ENCODE data around the gene CPA2.
A peak's percentile ranks its signal among the peaks of the same experiment; 100 is the strongest.

The CPA2 gene

DNA sequence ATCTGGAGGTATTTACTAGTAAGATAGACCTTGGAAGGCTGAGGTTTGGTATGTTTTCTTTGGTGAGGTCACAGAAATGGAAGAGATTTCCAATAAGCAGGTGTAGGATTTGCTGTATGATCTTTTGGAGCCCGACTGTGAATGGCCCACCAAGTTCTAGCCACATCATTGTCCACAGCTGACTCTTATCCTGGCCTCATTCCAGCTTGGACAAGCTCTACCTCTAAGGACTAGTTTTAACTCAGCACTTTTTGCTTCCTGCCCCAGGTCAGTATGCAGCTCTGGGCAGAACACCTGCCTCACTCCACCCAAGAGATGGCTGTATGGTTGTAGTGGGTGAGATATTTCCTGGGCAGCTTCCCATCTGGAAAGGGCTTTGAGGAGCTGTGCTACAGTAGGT, 20.2 kb downstream of the CPA2 start:
- no peak for DNase-seq

DNA sequence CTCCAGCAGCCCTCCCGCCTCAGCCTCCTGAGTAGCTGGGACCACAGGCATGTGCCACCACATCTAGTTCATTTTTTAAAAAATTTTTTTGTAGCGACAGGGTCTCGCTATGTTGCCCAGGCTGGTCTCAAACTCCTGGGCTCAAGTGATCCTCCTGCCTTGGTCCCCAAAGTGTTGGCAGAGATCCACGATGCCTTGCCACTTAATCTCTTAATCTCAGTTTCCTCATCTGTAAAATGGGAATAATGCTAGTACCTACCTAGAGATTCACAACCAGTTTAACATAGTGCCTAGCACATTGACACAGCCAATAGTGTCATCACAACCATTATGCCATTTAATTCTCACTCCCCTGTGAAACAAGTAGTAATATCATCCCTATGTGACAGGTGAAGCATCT, 21.5 kb downstream of the CPA2 start:
- DNase-seq = no peak

DNA sequence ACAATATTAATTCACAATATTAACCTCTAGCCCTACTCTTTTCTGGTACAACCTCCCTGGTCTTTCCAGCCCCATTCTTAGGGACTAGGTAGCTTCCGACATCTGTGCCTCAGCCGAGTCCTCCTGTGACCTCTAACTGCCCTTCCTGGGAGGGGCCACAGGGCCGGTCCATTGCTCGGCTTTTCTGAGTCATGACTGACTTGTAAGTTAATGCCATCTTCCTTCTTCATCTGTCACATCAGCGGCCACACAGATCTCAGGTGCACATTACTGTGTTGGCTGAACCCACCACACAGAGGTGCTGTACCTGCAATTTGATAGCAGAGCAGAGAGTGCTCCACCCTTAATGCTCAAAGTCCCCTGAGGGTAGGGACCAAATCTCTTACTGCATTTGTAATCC, 22.2 kb downstream of the CPA2 start:
- no peak for DNase-seq

GRCh38 chr7:130289478-130289877, 22.8 kb downstream of the CPA2 start:
- no peak for DNase-seq

GRCh38 chr7:130290745-130291144, 24.1 kb downstream of the CPA2 start:
- DNase-seq = no peak

- no peak for DNase-seq
Observed at GRCh38 chr7:130292682-130293257, 26.1 kb downstream of the CPA2 start, which contains the start of gene CPA4. CPA4 (plus strand) TSS chr7:130293161; CDS start chr7:130293181, 20 bp downstream.

- no peak for DNase-seq
Observed at GRCh38 chr7:130293521-130293920, 26.9 kb downstream of the CPA2 start.

- no peak for DNase-seq
Observed at GRCh38 chr7:130294314-130294713, 27.7 kb downstream of the CPA2 start.

GRCh38 chr7:130296221-130296951, 29.7 kb downstream of the CPA2 start:
- no peak for DNase-seq

DNA sequence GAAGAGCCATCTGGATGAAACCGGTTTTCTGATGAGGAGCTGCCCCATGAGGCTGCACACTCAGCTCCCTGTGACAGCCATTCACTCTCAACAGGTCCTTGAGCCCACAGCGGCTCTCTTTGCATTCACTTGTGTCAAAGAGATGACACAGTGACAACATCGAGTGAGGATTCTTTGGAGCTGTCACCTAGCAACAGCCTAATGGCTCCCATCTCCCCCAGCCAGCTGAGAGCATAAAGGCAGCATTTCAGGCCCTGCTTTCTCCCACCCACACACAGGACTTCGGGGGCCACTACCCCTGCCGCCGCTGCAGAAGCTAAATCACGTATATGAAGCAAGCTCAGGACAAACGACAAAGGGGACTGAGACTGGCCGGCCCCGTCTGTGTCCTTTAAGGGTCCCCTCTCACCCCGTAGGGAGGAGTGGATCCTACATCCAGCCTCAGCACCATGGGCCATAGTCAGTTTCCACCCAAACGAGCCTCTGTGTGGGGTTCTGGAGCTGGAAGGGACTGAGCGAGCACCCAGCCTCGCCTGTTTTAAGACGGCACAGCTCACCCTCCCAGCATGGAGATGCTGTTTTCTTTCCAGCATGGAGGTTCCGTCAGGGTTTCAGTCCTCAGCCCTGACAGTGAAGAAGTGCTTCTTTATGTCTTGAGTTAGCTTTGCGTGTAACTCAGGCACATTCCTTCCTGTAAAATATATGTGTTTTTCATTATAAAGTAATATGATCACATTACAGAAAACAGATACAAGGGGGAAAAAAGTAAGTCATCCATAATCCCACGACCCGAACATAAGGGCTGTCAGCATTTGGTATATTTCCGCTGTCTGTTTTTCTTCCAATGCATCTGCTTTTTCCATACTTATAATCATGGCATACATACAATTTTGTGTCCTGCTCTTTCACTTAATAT, 31.2 kb downstream of the CPA2 start:
- DNase-seq = no peak

DNA sequence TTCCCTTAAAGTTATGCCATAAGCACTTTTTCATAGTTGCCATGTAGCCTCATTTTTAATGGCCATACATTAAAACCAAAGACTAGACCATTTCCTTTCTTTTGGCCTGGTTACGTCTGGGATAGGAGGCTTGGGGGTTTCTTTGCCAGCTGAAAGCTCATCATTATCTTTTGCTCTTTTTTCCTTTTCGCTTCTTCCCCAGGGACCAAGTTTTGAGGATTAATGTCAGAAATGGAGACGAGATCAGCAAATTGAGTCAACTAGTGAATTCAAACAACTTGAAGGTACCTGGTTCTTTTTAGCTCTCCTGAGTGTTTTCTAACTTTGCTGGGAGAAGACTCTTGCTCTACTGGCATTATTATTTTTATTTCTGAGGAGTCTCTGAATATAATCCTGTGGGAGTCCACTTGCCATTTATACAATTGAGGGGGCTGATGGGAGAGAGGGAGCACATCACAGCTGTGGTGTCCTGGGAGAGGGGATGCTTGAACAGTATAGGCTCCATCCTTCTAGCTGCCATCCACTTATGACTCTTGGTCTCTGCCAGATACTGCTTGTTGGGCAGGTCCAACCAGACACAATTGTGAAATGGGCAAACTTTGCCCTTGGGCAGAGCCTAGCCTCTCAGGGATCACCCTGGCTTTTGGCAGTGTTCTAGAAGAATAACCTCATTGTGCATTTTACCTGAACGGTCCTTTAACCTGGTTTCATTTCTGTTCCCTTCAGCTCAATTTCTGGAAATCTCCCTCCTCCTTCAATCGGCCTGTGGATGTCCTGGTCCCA, 32.1 kb downstream of the CPA2 start:
- DNase-seq = no peak

GRCh38 chr7:130299866-130300265, 33.2 kb downstream of the CPA2 start:
- no peak for DNase-seq

- DNase-seq = no peak
Observed at GRCh38 chr7:130301501-130302020, 34.9 kb downstream of the CPA2 start.

DNA sequence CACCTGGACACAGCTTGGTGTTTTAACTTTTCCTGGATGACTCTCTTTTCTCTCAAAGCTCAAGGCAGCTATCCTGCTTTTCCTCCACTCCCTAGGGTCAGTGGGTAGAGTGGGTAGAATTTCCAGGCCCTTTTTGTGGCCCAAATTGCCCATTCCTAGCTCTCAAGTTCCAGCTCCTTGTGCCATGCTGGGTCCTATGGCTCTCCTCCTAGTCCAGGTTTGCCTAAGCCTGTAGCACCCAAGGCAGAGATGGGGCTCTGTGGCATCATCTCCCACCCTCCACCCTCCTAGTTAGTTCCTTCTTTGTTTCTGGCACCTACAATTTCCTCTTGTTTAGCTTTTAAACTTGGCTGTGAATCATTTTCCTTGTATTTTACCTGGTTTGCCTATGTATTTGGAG, 36.0 kb downstream of the CPA2 start:
- no peak for DNase-seq

- DNase-seq = no peak
Observed at GRCh38 chr7:130303127-130303526, 36.5 kb downstream of the CPA2 start.

- no peak for DNase-seq
Observed at GRCh38 chr7:130303551-130303950, 36.9 kb downstream of the CPA2 start.

DNA sequence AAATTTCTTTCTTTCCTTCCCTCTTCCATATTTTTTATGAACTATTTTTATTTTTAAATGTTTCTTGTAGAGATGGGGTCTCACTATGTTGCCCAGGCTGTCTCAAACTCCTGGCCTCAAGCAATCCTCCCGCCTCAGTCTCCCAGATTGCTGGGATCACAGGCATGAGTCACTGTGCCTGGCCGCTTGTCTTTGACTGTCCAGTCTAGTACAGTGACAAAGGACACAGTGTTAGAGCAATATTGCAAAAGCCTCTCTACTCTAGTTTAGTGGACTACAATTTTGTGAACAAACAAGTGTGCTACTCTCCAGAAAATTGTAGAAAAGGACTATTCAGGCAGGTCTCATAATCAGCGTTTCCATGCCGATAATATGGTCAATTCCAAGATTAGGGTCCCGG, 37.3 kb downstream of the CPA2 start:
- DNase-seq = no peak

DNA sequence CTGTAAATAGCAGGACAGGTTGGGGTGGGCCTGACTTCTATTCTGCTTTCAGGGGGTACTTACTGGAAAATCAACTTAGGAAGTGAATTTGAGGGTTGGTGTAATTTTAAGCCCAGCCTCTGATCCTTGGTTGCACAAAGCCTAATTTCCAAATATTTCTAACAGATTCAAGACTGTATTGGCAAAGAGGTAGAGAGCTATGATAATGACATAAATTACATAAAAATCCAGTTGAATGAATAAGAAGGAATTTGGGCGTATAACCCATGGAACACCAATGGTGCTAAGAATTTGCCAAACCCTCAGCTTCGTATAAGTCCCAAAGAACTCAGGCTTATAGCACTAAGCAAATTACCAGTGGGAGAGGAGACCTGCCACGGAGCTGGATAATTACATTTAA, 38.2 kb downstream of the CPA2 start:
- DNase-seq = no peak

DNA sequence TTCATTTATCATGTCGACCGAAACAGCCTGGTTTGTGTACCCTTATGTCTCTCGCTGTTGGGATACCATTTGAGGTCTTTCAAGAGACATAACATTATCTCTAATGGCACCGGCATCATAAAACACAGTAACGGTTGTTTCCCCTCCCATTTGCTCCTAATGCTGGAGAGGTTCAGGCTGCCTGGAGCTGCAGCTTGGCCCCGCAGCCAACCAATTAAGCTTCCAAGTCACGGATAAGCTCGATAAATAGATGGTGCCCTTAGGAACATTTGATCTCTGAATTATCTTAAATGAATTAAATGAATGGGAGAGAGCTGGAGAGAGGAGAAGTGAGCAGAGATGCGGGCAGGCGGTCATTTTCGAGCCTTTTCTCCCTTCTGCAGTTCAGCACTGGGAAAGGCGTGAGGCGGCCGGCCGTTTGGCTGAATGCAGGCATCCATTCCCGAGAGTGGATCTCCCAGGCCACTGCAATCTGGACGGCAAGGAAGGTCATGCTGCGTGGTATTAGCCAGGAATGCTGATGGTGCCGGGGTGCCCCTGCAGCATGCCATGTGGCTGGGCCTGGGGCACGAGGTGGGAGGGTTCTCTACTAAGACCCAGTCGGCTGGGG, 38.9 kb downstream of the CPA2 start:
- DNase-seq = no peak

DNA sequence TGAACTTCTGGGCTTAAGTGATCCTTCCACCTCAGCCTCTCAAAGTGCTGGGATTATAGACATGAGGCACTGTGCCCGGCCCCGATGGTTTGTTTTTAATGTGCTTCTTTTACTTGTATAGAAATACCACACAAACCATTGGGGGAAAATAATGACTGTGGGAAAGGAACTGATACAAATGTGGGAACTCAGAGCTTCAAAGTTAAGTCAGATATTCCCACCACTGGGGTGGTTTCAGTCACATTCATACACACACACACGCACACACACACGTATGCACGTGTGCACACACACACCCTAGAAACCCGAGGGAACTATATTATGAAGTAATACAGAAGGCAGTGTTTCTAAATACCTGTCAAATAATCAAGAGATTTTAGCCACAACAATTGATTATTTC, 43.3 kb downstream of the CPA2 start:
- DNase-seq = peak; percentile 14

DNA sequence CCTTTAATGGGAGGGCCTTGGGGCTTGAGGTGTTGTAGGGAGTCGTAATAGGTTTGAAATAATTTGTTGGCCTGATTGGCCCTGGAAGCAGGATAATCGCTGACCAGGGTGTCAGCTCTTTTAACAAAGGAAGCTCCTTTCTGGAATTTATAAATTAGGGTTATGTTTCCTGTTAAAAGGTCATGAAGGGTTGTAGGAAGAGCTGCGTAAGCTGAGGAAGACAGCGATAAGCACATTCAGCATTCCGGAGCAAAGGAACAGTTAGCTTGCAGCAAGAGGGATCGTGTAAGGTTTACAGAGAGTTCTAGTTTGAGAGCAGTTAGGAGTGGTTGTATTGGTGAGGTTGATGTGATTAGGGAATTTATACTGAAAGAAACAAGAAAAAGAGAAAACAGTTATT, 47.6 kb downstream of the CPA2 start:
- DNase-seq = no peak

GRCh38 chr7:130319541-130319940, 52.9 kb downstream of the CPA2 start:
- no peak for DNase-seq

All from stimulated activated CD4-positive, alpha-beta T cell treated with anti-CD3 and anti-CD28 coated beads, Interleukin-15, amount 100 ng/mL, for 24 hours (primary cell).